GM19099 (cell line): Measurements from ENCODE around the gene CMTM5.

Experiments
- POLR2A ChIP-seq: IDR thresholded peaks from 3 replicates; pipeline ENCODE4 v1.6.1; 2011; ENCODE audit warnings: low read depth; ENCODE audit not compliant: insufficient read length; ENCODE audit errors: extremely low read depth

Gene CMTM5

DNA sequence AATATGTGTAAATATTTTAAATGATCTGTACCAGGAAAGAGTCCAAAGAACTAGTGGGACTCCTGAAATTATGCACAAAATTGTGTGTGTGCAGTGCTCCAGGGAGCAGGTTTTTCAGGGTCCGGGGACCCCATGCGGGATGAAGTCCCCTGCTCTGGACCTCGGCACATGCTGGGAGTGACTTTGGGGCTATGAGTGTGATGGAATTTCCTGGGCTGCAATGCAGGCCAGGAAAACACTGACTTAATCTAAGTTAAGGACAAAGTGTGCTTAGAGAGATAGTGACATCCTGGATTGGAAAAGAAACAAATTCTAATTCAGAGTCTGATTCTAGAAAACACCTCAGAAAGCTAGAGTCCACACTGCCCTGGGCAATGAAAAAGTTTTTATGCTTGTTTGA, 37.4 kb downstream of the CMTM5 start:
- no peak for TF ChIP-seq POLR2A

DNA sequence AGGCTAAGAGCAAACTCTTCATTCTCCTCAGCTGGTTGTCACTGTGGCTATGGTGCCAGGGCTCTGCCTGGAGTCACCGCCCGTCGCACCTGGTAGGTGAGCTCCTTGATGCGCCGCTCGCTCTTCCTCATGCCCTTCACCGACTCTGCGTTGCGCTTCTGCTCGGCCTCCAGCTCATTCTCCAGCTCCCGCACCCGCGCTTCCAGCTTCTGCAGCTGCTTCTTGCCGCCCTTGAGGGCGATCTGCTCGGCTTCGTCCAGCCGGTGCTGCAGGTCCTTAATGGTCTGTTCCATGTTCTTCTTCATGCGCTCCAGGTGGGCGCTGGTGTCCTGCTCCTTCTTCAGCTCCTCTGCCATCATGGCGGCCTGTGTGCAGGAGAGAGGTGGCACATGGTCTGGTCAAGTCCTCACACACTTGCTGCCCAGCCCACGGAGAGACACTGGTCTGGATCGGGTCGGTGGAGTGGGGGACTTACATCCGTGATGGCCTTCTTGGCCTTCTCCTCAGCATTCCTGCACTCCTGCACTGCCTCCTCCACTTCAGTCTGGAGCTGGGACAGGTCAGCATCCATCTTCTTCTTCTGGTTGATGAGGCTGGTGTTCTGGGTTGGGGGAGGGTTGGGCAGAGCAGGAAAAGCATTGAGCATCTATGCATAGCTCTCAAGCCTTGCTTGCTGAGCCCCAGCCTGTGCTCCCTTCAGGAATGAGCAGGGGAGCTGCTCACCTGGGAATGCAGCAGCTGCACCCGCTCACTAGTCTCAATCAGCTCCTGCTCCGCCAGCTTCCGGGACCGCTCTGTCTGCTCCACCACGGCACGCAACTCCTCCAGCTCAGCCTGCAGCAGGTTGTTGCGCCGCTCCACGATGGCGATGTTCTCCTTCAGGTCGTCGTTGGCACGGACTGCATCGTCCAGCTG, 38.3 kb downstream of the CMTM5 start:
- TF ChIP-seq POLR2A, result no peak

DNA sequence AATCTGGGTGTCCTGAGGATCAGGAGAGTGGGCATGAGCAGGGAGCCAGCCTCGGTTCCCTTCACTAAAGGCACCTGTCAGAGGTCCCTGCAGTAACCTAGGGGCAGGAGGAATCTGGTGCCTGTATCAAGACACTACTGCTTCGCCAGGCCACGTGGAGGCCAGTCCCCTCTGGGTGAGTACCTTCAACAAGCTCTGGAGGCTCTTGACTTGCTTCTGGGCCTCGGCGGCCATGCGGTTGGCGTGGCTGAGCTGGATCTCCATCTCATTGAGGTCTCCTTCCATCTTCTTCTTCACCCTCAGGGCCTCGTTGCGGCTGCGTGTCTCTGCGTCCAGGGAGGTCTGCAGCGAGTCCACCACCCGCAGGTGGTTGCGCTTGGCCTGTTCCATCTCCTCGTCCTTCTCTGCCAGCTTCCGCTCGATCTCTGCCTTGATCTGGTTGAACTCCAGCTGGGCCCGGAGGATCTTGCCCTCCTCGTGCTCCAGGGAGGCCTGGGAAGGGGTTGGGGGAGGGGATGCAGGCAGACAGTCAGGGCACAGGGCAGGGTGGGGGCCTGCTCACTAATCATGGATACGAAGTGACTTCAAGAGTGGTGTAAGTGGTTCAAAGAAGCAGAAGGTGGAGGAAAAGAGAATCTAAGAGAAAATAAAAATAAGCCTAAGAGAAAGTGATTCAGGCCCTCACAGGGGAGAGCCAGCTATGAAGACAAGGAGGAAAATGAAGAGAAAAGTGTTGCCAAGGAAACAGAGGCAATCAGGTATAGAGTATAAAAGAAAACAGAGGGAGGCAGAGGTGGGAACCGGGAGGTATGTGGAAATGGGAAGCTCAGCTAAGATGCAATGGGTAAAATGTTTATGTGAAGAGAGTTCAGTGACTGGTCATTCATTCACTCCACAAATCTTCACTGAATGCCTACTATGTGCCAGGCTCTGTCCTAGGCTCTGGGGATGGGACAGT, 39.3 kb downstream of the CMTM5 start:
- no peak for TF ChIP-seq POLR2A

DNA sequence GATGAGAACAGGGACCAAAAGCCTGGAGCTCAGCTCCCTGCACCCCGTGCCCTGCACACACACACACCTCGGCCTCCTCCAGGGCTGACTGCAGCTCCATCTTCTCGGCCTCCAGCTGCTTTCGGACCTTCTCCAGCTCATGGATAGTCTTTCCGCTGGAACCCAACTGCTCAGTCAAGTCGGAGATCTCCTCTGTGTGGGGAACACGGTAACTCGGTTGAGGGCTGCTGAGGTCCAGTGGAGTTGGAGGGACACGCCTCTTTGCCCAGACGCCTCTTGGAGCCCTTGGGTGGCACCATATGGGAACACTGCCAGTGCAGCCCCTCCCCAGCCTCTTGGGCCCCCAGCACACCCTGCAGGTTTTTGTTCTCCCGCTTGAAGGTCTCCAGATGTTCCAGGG, 40.0 kb downstream of the CMTM5 start:
- no peak for TF ChIP-seq POLR2A

DNA sequence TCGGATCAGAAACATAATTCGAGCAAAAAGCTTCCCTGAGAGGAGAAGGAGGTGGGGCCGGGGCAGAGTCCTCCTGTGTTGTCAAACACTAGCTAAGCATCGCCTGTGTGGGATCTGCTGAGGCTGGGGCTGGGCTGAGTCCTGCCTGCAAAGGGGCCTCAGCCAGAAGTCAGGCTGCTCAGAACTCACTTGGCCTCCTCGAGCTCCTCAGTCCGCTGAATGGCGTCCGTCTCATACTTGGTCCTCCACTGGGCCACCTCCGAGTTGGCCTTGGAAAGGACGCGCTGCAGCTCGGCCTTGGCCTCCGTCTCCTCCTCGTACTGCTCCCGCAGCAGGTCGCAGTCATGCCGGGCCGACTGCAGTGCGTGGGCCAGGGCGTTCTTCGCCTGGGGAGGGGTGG, 41.2 kb downstream of the CMTM5 start:
- no peak for TF ChIP-seq POLR2A

DNA sequence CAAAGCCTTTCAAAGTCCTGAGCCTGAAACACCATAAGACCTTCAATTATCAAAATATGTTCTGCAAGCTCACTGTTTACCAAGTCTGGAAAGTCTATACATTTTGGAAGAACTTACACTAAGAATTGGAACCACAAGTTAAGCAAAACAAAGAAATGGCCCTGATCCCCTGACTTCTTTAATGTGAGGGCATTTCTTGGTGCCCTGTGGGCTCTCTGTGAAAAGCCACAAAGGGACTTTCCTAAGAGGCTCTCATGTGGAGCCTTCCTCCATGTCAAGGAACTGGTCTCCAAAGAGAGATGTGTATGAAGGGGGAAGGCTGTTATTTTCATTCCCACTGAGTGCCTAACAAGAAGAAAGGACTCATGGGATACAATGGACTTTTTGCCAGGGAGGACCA, 44.7 kb downstream of the CMTM5 start:
- TF ChIP-seq POLR2A, result no peak

DNA sequence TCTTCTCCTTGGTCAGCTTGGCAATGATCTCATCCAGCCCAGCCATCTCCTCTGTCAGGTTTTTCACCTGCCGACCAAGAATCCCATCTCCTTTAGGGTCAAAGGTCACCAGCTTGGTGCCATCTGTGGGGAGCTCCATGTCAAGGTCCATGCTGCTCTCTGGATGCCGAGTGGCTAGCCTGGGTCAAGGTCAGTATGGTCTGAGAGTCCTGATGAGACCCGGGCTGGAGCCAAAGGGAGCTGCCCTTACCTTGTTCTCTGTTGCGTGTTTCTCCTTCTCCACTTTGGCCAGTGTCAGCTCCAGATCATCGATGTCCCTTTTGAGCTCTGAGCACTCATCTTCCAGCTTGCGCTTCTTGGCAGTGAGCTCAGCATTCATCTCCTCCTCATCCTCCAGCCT, 46.8 kb downstream of the CMTM5 start:
- no peak for TF ChIP-seq POLR2A

DNA sequence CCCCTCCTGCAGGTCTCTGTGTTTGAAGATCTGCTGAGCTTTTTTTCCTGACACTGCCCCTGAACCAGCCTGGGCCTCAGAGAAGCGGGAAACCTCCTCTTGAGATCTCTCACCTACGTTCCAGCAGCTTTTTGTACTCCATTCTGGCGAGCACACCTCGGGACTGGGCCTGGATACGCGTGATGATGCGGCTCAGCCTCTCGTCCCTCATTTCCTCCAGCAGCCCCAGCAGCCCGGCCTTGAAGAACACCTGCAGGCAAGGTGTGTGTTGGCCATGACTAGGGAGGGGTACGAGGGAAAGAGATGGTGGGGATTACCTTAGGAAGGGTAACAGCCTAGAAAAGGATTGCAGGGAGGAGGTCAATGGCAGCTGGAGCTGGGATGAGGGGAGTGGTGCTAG, 48.3 kb downstream of the CMTM5 start:
- TF ChIP-seq POLR2A, result no peak

DNA sequence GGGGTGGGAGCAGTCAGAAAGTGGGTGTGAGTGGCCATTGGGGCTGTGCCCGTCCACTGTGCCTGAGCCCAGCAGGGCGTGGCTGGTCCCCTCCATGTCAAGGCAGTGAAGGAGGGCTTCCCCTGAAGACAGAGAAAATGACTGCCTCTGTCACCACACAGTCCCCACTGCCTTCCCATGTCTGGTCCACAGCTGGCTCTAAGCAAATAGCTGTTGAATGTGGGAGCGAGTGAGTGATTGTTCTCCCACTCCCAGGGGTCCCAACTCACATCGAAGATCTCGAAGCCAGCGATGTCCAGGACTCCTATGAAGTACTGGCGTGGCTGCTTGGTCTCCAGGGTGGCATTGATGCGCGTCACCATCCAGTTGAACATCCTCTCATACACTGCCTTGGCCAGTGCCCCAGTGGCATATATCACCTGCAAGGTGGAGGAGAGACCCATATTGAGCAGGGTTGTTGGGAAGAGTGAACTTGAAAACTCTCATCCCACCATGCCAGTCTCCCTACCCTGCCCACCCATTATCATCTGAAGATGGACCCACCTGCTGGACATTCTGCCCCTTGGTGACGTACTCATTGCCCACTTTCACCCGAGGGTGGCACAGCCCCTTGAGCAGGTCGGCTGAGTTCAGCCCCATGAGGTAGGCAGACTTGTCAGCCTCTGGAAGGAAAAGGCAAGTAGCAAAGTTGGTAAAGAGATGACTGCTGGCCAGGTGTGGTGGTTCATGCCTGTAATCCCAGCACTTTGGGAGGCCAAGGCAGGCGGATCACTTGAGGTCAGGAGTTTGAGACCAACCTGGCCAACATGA, 52.0 kb downstream of the CMTM5 start:
- TF ChIP-seq POLR2A, result no peak
